GM12878 (cell line): ENCODE results near the gene S100A14. TPM values are rescaled to one million over a fixed set of nuclear protein-coding genes. Genes with fewer than 3 reads are reported as not detected.

ENCODE experiments used
- ATAC-seq: fragments of 200-7000 bp; cut with Tn5 transposase; 3 replicates; pipeline ENCODE4 v1.9.1; 2020; ENCODE audit warnings: mild to moderate bottlenecking, moderate library complexity
- BruUV-seq: library from RNA; stranded (reverse); fragments of 400-500 nt; replicated peaks from 2 replicates; lab custom pipeline; 2021; lab: Mats Ljungman, UMichigan
- CTCF ChIA-PET: fragments of 300-600 bp; sonication (Branson Sonifier 250); formaldehyde crosslinking; extraction: SDS; loops from one replicate; lab custom pipeline; 2021; ENCODE audit warnings: inconsistent platforms; lab: Yijun Ruan, JAX
- POLR2A ChIA-PET: fragments of 350-600 bp; formaldehyde crosslinking; extraction: SDS; loops from one replicate; lab custom pipeline; 2021; ENCODE audit warnings: inconsistent platforms; lab: Charles Lee
- RAD21 ChIA-PET: fragments of 300-600 bp; sonication (Branson Sonifier 250); formaldehyde crosslinking; loops from one replicate; lab custom pipeline; 2023; ENCODE audit warnings: antibody characterized with exemption; ENCODE audit not compliant: unreplicated experiment; lab: Charles Lee
- SMC1A ChIA-PET: fragments of 300-600 bp; sonication (Branson Sonifier 250); formaldehyde crosslinking; loops from one replicate; lab custom pipeline; 2023; ENCODE audit not compliant: unreplicated experiment, uncharacterized antibody; lab: Charles Lee
- DNase-seq: peaks from one replicate; pipeline ENCODE4 v3.0.0-alpha.2; 2011; ENCODE audit warnings: low read depth, low spot score
- FAIRE-seq: peaks from 3 replicates; lab custom pipeline; 2011; peaks lifted over from hg19 to GRCh38; lab: Jason Lieb, UNC
- H2AFZ ChIP-seq: 2 replicates; pipeline ENCODE4 v1.6.0; 2011; ENCODE audit warnings: low read depth, low read length, control low read depth; ENCODE audit not compliant: control insufficient read depth
- H3K27ac ChIP-seq: 2 replicates; pipeline ENCODE4 v1.5.1; 2011; ENCODE audit warnings: control low read depth; ENCODE audit not compliant: control insufficient read depth, insufficient read depth
- H3K27me3 ChIP-seq, 2 experiments: replicated peaks in 1 of 2; 2 replicates each; pipeline versions ENCODE4 v1.6.0 to v1.6.1; 2011; ENCODE audit warnings: low read length in 1 of 2; ENCODE audit not compliant: control insufficient read depth in 2 of 2, insufficient read depth in 2 of 2
- H3K36me3 ChIP-seq, 2 experiments: 2 replicates each; pipeline ENCODE4 v1.5.1; 2011; ENCODE audit warnings: low read length in 1 of 2; ENCODE audit not compliant: control insufficient read depth in 2 of 2, insufficient read depth in 2 of 2
- H3K4me1 ChIP-seq: 2 replicates; pipeline ENCODE4 v1.6.1; 2011; ENCODE audit warnings: mild to moderate bottlenecking, low read length, moderate library complexity, mixed read lengths; ENCODE audit not compliant: control insufficient read depth, insufficient read depth
- H3K4me2 ChIP-seq: 2 replicates; pipeline ENCODE4 v1.6.0; 2011; ENCODE audit warnings: control low read depth; ENCODE audit not compliant: control insufficient read depth, insufficient read depth
- H3K4me3 ChIP-seq: fragments of 200-600 bp; sonication (generic); 2 replicates; pipeline ENCODE4 v1.5.1; 2016
- H3K79me2 ChIP-seq: 2 replicates; pipeline ENCODE4 v1.6.0; 2011; ENCODE audit warnings: low read length; ENCODE audit not compliant: control insufficient read depth, insufficient read depth
- H3K9ac ChIP-seq: 2 replicates; pipeline ENCODE4 v1.8.0; 2011; ENCODE audit warnings: low read length, control low read depth, mixed read lengths; ENCODE audit not compliant: control insufficient read depth, insufficient read depth
- H3K9me3 ChIP-seq: replicated peaks from 3 replicates; pipeline ENCODE4 v1.5.1; 2011; ENCODE audit warnings: mild to moderate bottlenecking, low read length; ENCODE audit not compliant: control insufficient read depth, insufficient read depth
- H4K20me1 ChIP-seq: 2 replicates; pipeline ENCODE4 v1.6.0; 2011; ENCODE audit not compliant: control insufficient read depth, insufficient read depth
- E4F1 ChIP-seq: fragments of 450-650 bp; IDR thresholded peaks from 2 replicates; pipeline ENCODE4 v1.6.1; 2018; ENCODE audit warnings: borderline replicate concordance, mild to moderate bottlenecking; ENCODE audit not compliant: partially characterized antibody
- FOS ChIP-seq: IDR thresholded peaks from 3 replicates; pipeline ENCODE4 v1.6.1; 2011; ENCODE audit warnings: borderline replicate concordance; ENCODE audit not compliant: insufficient read length; ENCODE audit errors: extremely low read depth
- LARP7 ChIP-seq: fragments of 450-650 bp; IDR thresholded peaks from 2 replicates; pipeline ENCODE4 v1.6.1; 2017; ENCODE audit warnings: mild to moderate bottlenecking
- MEF2A ChIP-seq: IDR thresholded peaks from 2 replicates; pipeline ENCODE4 v1.6.1; 2011; ENCODE audit warnings: low read depth, mild to moderate bottlenecking, low read length, moderate library complexity; ENCODE audit not compliant: insufficient read depth
- MEF2B ChIP-seq: fragments of 450-650 bp; IDR thresholded peaks from 2 replicates; pipeline ENCODE4 v1.6.1; 2018; ENCODE audit warnings: mild to moderate bottlenecking, moderate library complexity; ENCODE audit not compliant: partially characterized antibody, poor library complexity, severe bottlenecking
- PML ChIP-seq: IDR thresholded peaks from 2 replicates; pipeline ENCODE4 v1.6.1; 2012; ENCODE audit warnings: low read length, inconsistent platforms
- POLR2AphosphoS2 ChIP-seq: IDR thresholded peaks from 2 replicates; pipeline ENCODE4 v1.6.1; 2011; ENCODE audit warnings: low read depth, mild to moderate bottlenecking, low read length, improper control_type of control experiment, moderate library complexity
- RAD21 ChIP-seq: IDR thresholded peaks from 2 replicates; pipeline ENCODE4 v1.6.1; 2011; ENCODE audit warnings: mild to moderate bottlenecking, low read depth, low read length, moderate library complexity; ENCODE audit not compliant: insufficient read depth
- REST ChIP-seq: IDR thresholded peaks from 2 replicates; pipeline ENCODE4 v1.6.1; 2012; ENCODE audit warnings: mild to moderate bottlenecking, low read depth, low read length
- SIN3A ChIP-seq: IDR thresholded peaks from 2 replicates; pipeline ENCODE4 v1.6.1; 2012; ENCODE audit warnings: low read depth, low read length, improper control_type of control experiment
- TCF12 ChIP-seq: IDR thresholded peaks from 2 replicates; pipeline ENCODE4 v1.6.1; 2011; ENCODE audit warnings: low read depth, mild to moderate bottlenecking, low read length
- YBX1 ChIP-seq: fragments of 450-650 bp; IDR thresholded peaks from 2 replicates; pipeline ENCODE4 v1.6.1; 2016; ENCODE audit warnings: antibody characterized with exemption
- YY1 ChIP-seq: IDR thresholded peaks from 2 replicates; pipeline ENCODE4 v1.6.1; 2011; ENCODE audit warnings: low read depth, mild to moderate bottlenecking, low read length
- ZBED1 ChIP-seq: IDR thresholded peaks from 2 replicates; pipeline ENCODE4 v1.6.1; 2016; ENCODE audit warnings: borderline replicate concordance
- ZBTB33 ChIP-seq: fragments of 450-650 bp; IDR thresholded peaks from 2 replicates; pipeline ENCODE4 v1.6.1; 2017; ENCODE audit warnings: mild to moderate bottlenecking
- WGBS: methylation state at CpG from one replicate; pipeline ENCODE4 v1.1.6; 2016; ENCODE audit warnings: low lambda C conversion rate; ENCODE audit not compliant: insufficient replicate concordance, insufficient coverage; ENCODE audit errors: missing lambda C conversion rate; 5-methylcytosine and 5-hydroxymethylcytosine counted together
- in situ Hi-C: fragments of 300-500 bp; cut with MboI; formaldehyde crosslinking; loops from 9 replicates; pipeline ENCODE4 v1.14.3; 2018; ENCODE audit warnings: mixed read lengths
- intact Hi-C: fragments of 100-400 bp; cut with micrococcal nuclease; formaldehyde crosslinking; loops from one replicate; pipeline ENCODE4 v1.14.2; 2022; ENCODE audit not compliant: unreplicated experiment
- polyA plus RNA-seq, 11 experiments: library from polyadenylated mRNA; depleted of rRNA in 4 of 11; unstranded in 6 of 11; stranded (reverse) in 5 of 11; fragments of >200 nt; fragmentation: Nextera tagmentation in 4 of 11; fragmentation: Illumina TruSeq in 1 of 11; extraction: Ambion mirVana in 4 of 11; extraction: Trizol in 1 of 11; gene quantifications; 1 replicate in 1 of 11; 2 replicates in 10 of 11; pipeline versions ENCODE4 v1.2.1 to v1.2.3, GENCODE V29; 2011 to 2016; ENCODE audit warnings: inconsistent platforms in 2 of 11, missing spikeins in 2 of 11, low read depth in 1 of 11
- total RNA-seq, 4 experiments: library from RNA; depleted of rRNA in 3 of 4; stranded (reverse); fragments of >200 nt in 3 of 4; fragmentation: Illumina TruSeq in 1 of 4; extraction: Trizol in 1 of 4; gene quantifications; 2 replicates each; pipeline versions ENCODE4 v1.2.1 to v1.2.3, GENCODE V29; 2013 to 2021

S100A14 gene
- total and polyA plus RNA-seq, 10 of the 15 experiments (the other 5 are each of a cell fraction or from before 2014, with no cell fraction given), result 0.20 to 0.77 (median 0.45) TPM; not detected in 4

- WGBS, result 80% methylated on average over 7 of the region's 7 CpGs
- CTCF ChIA-PET, result interaction anchor here (2.1 to 5.2 kb wide), 3 partner anchors 14 to 62 kb away, joined by 11 to 66 read pairs (median 12); partner anchors contain the start of genes S100A14 and S100A16
- RAD21 ChIA-PET, result no interaction called here
Observed at GRCh38 chr1:153630384-153630783, 14.3 kb upstream of the S100A14 start.

More at GRCh38 chr1:153630384-153630783, 14.3 kb upstream of the S100A14 start:
- in situ Hi-C loops (no loop called here), intact Hi-C loops (no loop called here)
- no peak for FAIRE-seq
- H3K9me3 ChIP-seq, result no peaks in the 10 kb centered on the region
- no peak overlapping the region for H3K4me2 ChIP-seq
- H2AFZ ChIP-seq, result no peak overlapping the region
- no peak for ATAC-seq
- no peaks in the 10 kb centered on the region for H3K27me3 ChIP-seq
- H3K27ac ChIP-seq, result no peak overlapping the region
- SMC1A ChIA-PET, result no interaction called here
- TF ChIP-seq YBX1 (no peak), SIN3A (no peak), FOS (no peak), LARP7 (no peak), POLR2AphosphoS2 (no peak), PML (no peak), RAD21 (no peak), ZBTB33 (no peak), MEF2B (no peak), TCF12 (no peak), REST (no peak), E4F1 (no peak), YY1 (no peak), MEF2A (no peak), ZBED1 (no peak)
- TF ChIP-seq, all 136 proteins: peak for 0
- 0 out of 4 replicates have a peak, but pooled peaks cover 0 to under 1% of the 10 kb centered on the region in 2 experiments for H3K36me3 ChIP-seq
- BruUV-seq, result no TSS peak
- H4K20me1 ChIP-seq, result no peaks in the 10 kb centered on the region
- no peak for DNase-seq
- H3K9ac ChIP-seq, result no peak overlapping the region
- peaks cover 14% of the 10 kb centered on the region for H3K79me2 ChIP-seq
- no peak overlapping the region for H3K4me3 ChIP-seq
- peaks cover 14% of the 10 kb centered on the region for H3K4me1 ChIP-seq
- POLR2A ChIA-PET, result no interaction called here
